OCI-LY3 (cell line): ENCODE measurements around the gene ITGBL1.

ENCODE experiments used
- H2AFZ ChIP-seq: fragments of 200-600, 300-600 bp; shearing (Covaris generic); 2 replicates; pipeline ENCODE4 v1.6.0; 2014; ENCODE audit warnings: antibody characterized with exemption, low read depth, low read length
- H3K27ac ChIP-seq: fragments of 200-600, 300-600 bp; sonication (generic); 2 replicates; pipeline ENCODE4 v1.5.1; 2014; ENCODE audit warnings: mild to moderate bottlenecking, low read length, moderate library complexity, mixed read lengths
- H3K27me3 ChIP-seq: fragments of 200-600, 300-600 bp; sonication (generic); 2 replicates; pipeline ENCODE4 v1.6.1; 2014; ENCODE audit warnings: low read depth, low read length, mixed read lengths
- H3K36me3 ChIP-seq: fragments of 200-600, 300-600 bp; sonication (generic); replicated peaks from 2 replicates; pipeline ENCODE3; 2014; ENCODE audit warnings: low read depth, low read length, mixed read lengths
- H3K4me1 ChIP-seq: fragments of 300-600, 200-600 bp; sonication (generic); 2 replicates; pipeline ENCODE4 v1.6.1; 2014; ENCODE audit warnings: low read length, mixed read lengths
- H3K4me2 ChIP-seq: fragments of 200-600, 300-600 bp; sonication (generic); 2 replicates; pipeline ENCODE4 v1.6.1; 2014; ENCODE audit warnings: low read length, mixed read lengths
- H3K4me3 ChIP-seq: fragments of 300-600, 200-600 bp; sonication (generic); 2 replicates; pipeline ENCODE4 v1.5.1; 2014; ENCODE audit warnings: antibody characterized with exemption, mild to moderate bottlenecking, low read length, moderate library complexity
- H3K79me2 ChIP-seq: fragments of 300-600, 200-600 bp; shearing (Covaris generic); 2 replicates; pipeline ENCODE4 v1.6.1; 2014; ENCODE audit warnings: mild to moderate bottlenecking, low read length, mixed read lengths
- H3K9ac ChIP-seq: fragments of 300-600, 200-600 bp; shearing (Covaris generic); 2 replicates; pipeline ENCODE4 v1.6.0; 2014; ENCODE audit warnings: mild to moderate bottlenecking, low read length, moderate library complexity
- H3K9me3 ChIP-seq: fragments of 200-600, 300-600 bp; shearing (Covaris generic); 2 replicates; pipeline ENCODE4 v1.6.1; 2014; ENCODE audit warnings: low read length, mixed read lengths; ENCODE audit not compliant: insufficient read depth
- H4K20me1 ChIP-seq: fragments of 200-600, 300-600 bp; sonication (generic); 2 replicates; pipeline ENCODE4 v1.6.1; 2016; ENCODE audit warnings: low read length, mixed read lengths; ENCODE audit not compliant: insufficient read depth
- EZH2phosphoT487 ChIP-seq: fragments of 200-600 bp; shearing (Covaris generic); IDR thresholded peaks from 2 replicates; pipeline ENCODE4 v1.6.1; 2018; ENCODE audit warnings: antibody characterized with exemption, mixed run types, low read depth
- TF ChIP-seq, protein P1 (sequence below): fragments of 200-600, 300-600 bp; sonication (generic); IDR thresholded peaks from 2 replicates; pipeline ENCODE4 v1.5.1; 2014; ENCODE audit warnings: antibody characterized with exemption, low read length, low read depth

ITGBL1 gene

GRCh38 chr13:101649488-101650126, 197.1 kb downstream of the ITGBL1 start:
- H3K4me2 ChIP-seq, result no peak overlapping the region
- H3K9ac ChIP-seq, result no peak overlapping the region
- no peak overlapping the region for H3K27ac ChIP-seq

DNA sequence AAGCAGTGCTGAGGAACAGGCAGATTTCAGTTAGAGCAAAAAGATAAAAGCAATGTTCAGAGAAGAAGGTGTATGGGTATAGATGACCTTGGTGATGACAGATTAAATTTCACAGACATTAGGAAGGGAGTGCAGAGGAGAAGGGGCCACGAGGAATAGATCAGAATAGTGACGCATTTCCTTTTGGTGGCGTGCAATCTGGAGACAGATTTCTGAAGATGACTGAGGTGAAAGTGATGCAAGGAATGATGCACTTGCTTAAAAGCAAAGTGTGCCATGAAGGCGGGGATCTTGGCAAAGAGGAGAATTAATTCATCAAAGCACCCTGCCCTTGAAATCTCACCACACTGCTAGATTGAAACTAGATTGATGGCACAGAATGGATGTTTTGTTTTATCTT, 202.4 kb downstream of the ITGBL1 start:
- no peak overlapping the region for H3K4me2 ChIP-seq

More at GRCh38 chr13:101649488-101650126, 197.1 kb downstream of the ITGBL1 start:
- no peaks in the 10 kb centered on the region for H3K4me1 ChIP-seq
- H3K36me3 ChIP-seq, result no peaks in the 10 kb centered on the region
- TF ChIP-seq EZH2phosphoT487, result no peak
- H3K27me3 ChIP-seq, result 0 out of 2 replicates have a peak, but pooled peaks cover 10% of the 10 kb centered on the region
- H2AFZ ChIP-seq, result no peak overlapping the region
- no peaks in the 10 kb centered on the region for H3K79me2 ChIP-seq
- H3K9me3 ChIP-seq, result no peaks in the 10 kb centered on the region
- no peak overlapping the region for H3K4me3 ChIP-seq
- no peaks in the 10 kb centered on the region for H4K20me1 ChIP-seq

DNA sequence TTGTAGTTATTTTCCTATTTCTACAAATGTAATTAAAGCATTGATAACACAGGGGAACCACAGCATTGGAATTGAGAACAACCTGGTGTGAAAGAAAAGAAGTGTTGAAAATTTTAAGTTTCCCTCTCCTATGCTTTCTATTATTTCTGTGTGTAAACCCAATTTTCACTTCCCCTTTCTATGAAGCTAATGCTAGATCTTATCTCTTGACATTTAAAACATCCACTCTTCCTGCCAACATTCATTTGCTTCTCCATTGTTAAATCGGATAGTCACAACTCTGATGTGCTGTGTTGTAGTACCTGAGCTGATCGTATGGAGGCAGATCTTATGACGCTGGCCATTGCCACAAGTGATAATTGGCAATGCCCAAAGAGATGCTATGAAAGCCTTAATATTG, 203.0 kb downstream of the ITGBL1 start:
- H2AFZ ChIP-seq, result no peak overlapping the region
- H3K36me3 ChIP-seq, result no peaks in the 10 kb centered on the region
- H3K9ac ChIP-seq, result no peak overlapping the region
- H3K4me2 ChIP-seq, result no peak overlapping the region
- H3K27me3 ChIP-seq, result peaks cover 13% of the 10 kb centered on the region; the same call in 1 of the 2 replicates
- no peaks in the 10 kb centered on the region for H3K9me3 ChIP-seq
- no peak overlapping the region for H3K4me3 ChIP-seq
- H3K27ac ChIP-seq, result no peak overlapping the region
- no peaks in the 10 kb centered on the region for H3K79me2 ChIP-seq
- peaks cover 6% of the 10 kb centered on the region; the same call in 1 of the 2 replicates for H3K4me1 ChIP-seq
- no peaks in the 10 kb centered on the region for H4K20me1 ChIP-seq
- TF ChIP-seq, protein P1, sequence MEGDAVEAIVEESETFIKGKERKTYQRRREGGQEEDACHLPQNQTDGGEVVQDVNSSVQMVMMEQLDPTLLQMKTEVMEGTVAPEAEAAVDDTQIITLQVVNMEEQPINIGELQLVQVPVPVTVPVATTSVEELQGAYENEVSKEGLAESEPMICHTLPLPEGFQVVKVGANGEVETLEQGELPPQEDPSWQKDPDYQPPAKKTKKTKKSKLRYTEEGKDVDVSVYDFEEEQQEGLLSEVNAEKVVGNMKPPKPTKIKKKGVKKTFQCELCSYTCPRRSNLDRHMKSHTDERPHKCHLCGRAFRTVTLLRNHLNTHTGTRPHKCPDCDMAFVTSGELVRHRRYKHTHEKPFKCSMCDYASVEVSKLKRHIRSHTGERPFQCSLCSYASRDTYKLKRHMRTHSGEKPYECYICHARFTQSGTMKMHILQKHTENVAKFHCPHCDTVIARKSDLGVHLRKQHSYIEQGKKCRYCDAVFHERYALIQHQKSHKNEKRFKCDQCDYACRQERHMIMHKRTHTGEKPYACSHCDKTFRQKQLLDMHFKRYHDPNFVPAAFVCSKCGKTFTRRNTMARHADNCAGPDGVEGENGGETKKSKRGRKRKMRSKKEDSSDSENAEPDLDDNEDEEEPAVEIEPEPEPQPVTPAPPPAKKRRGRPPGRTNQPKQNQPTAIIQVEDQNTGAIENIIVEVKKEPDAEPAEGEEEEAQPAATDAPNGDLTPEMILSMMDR, result no peak
- no peak for TF ChIP-seq EZH2phosphoT487

More for the DNA sequence above, 202.4 kb downstream of the ITGBL1 start:
- Histone ChIP-seq H3K27ac (no peak overlapping the region), H4K20me1 (no peaks in the 10 kb centered on the region), H3K4me1 (peaks cover 6% of the 10 kb centered on the region; the same call in 1 of the 2 replicates), H3K9me3 (no peaks in the 10 kb centered on the region), H3K27me3 (peaks cover 13% of the 10 kb centered on the region; the same call in 1 of the 2 replicates), H3K4me3 (no peak overlapping the region), H3K36me3 (no peaks in the 10 kb centered on the region), H3K9ac (no peak overlapping the region), H3K79me2 (no peaks in the 10 kb centered on the region), H2AFZ (no peak overlapping the region)
- TF ChIP-seq EZH2phosphoT487, result no peak
- TF ChIP-seq, protein P1, result no peak

DNA sequence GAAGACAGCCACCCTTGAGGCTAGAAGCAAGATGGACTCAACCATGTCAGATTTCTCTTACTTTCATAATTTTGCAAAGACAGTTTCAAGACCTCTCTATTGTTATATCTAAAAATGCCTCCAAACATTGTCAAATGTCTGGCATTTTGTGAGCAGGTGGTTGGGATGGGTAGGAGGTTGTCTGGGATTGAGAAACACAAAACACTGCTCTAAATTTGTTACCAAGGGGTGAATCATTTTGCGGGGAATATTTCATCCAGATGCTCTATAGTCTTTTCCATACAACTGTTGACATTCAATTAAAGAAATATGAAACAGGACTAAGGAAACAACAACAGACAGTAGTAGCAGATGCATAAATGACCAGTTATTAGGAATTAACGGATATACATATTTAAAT, 208.2 kb downstream of the ITGBL1 start:
- Histone ChIP-seq H2AFZ (no peak overlapping the region), H4K20me1 (no peaks in the 10 kb centered on the region), H3K4me2 (no peak overlapping the region), H3K27me3 (peaks cover 9% of the 10 kb centered on the region; the same call in 1 of the 2 replicates), H3K79me2 (no peaks in the 10 kb centered on the region), H3K4me3 (no peak overlapping the region), H3K9me3 (no peaks in the 10 kb centered on the region), H3K27ac (no peak overlapping the region), H3K4me1 (no peaks in the 10 kb centered on the region), H3K36me3 (no peaks in the 10 kb centered on the region), H3K9ac (no peak overlapping the region)
- TF ChIP-seq, protein P1, result no peak
- no peak for TF ChIP-seq EZH2phosphoT487
